ENCODE results near the gene COG5.

COG5 gene

DNA sequence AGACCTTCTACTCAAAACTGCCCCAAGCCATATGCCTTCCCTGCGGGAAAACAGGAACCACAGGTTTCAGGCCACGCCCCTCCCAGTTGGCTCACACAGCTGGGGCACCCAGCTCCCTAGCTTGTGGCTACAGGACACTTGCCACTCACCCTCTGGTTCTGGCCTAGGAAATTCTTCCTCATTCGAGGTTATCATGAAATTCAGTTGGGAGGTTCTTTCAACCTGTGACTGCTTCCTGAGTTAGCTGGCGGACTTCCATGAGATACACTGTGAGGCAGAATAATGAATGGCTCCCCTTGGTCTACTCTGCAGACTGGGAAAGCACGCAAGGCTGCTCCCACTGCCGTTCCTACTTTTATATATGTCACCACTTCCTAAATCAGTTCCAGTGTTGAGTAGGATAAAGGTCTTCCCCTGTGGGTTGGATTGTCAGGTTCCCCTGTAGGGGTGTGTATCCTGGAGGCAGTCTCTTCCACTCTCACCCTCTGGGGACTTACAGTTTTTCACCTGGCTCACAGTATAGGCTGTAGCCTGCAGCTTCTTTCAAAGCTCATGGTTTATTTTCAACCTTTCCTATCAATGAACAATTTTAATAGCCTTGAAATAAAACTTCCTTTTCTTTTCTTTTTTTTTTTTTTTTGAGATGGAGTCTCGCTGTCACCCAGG is 56.9 kb downstream of the COG5 start:
- no peak for DNase-seq (ENCODE audit: low read depth in 3 of 3, low spot score in 1 of 3)

DNA sequence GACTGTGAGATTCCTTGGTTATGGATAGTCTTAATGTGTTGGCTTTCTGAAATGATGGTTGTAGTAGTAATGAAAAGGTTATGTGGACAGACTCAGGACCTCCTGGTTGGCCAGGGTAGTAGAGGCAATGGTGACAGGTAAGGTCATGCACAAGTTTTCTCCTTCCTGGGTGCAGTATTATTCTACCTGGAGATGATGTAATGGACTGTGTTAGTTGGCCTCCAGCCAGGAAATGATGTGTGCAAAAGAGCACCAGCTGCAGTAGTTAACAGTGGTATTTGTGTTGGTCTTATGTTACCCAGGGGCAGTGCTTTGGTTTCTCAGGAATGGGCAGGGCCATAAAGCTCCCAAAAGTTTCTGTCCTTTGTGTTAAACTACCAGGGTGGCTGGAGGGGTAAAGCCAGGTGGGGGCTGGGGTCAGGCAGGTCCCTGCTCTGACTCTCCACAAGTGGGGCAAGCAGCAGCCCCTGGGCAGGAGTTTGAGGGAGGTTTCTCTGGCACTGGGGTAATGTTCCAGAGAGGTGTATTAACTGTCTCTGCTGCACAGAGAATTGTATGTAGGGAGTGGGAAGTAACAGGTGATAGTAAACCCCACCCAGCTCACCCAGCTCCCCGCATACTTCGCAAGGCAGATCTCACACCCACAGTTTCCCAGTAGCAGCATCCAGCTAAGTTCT is 57.6 kb downstream of the COG5 start:
- no peak for DNase-seq (ENCODE audit: low read depth in 3 of 3, low spot score in 1 of 3)

DNA sequence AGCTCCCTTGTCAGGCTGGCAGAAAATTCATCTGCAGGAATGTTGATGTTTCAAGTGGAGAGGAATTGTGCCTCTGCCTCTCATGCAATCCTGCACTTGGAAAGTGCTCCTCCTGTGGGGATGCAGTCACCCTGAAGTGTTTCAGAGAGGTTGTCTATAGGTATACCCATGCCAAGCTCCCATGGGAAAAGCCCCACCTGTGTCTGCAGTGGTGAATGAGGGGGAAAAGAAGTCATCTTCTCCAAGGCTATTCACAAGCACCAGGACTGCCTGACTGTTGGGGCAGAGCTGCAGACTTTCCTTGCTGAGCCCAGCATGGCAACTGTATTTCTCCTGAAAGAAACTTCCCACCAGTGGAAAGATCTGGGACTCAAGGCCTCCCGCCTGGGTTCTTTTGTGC is 58.4 kb downstream of the COG5 start:
- no peak for DNase-seq (ENCODE audit: low read depth in 3 of 3, low spot score in 1 of 3)

DNA sequence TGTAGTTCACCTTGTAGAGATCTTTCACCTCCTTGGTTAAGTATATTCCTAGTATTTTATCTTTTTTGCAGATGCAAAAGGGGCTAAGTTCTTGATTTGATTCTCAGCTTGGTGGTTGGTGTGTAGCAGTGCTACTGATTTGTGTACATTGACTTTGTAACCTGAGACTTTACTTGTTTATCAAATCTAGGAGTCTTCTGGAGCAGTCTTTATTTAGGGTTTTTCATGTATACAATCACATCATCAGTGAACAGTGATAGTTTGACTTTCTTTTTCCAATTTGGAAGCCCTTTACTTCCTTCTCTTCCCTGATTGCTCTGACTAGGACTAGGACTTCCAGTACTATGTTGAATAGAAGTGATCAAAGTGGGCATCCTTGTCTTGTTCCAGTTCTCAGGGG is 60.0 kb downstream of the COG5 start:
- DNase-seq (ENCODE audit: low read depth in 3 of 3, low spot score in 1 of 3), result no peak

DNA sequence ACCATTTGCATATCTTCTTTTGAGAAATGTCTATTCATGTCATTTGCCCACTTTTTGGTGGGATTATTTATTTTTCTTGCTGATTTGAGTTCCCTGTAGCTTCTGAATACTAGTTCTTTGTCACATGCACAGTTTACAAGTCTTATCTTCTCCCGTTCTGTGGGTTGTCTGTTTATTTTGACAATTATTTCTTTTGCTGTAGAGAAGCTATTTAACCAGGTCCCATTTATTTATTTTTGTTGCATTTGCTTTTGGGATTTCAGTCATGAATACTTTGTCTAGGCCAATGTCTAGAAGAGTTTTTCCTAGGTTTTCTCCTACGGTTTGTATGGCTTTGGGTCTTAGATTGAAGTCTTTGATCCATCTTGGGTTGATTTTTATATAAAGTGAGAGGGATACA is 60.9 kb downstream of the COG5 start:
- no peak for DNase-seq (ENCODE audit: low read depth in 3 of 3, low spot score in 1 of 3)

DNA sequence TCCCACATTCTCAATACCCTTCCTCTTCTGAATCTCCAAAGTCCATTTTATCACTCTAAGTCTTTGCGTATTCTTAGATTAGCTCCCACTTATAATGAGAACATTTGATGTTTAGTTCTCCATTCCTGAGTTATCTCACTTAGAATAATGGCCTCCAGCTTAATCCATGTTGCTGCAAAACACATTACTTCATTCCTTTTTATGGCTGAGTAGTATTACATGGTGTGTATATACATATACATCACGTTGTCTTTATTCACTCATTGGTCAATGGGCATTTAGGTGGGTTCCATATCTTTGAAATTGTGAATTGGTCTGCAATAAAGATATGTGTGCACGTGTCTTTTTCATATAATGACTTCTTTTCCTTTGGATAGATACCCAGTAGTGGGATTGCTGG is 61.6 kb downstream of the COG5 start:
- DNase-seq (ENCODE audit: low read depth in 3 of 3, low spot score in 1 of 3), result no peak

DNA sequence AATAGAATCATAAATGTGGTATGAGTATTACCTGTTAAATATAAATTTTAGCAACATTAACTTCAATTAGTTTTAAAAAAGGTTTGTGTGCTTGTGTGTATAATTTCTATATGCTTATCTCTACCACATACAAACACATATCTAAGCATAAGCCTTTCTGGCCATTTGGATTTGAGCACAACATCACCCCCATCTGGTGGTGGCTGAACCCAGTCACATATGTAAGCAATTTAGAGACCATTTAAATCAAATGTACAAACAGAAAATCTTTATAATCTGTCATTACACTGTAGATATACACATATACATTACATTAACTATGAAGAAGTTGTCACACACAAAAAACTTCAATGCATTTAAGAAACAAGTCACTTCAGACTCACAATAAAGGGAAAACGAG is 62.1 kb downstream of the COG5 start:
- no peak for DNase-seq (ENCODE audit: low read depth in 3 of 3, low spot score in 1 of 3)

DNA sequence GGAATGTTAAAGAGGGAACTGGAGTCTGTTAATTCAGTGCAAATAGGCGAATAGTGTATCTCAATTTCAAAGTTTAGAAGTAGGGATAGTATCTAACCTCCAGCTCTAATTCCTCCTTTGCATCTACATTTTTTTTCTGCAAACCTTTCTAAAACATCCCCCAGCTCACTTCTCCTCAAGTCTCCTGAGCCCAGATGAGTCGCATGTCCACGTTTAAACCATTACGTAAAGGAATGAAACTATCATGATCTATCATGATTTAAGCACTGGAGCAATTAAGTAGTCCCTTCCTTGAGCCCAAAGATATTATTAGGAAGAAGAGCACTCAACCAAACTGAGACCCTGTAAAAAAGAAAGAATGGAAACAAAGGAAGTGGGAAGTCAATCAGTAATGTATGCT is 64.0 kb downstream of the COG5 start:
- DNase-seq (ENCODE audit: low read depth in 3 of 3, low spot score in 1 of 3), result no peak

DNA sequence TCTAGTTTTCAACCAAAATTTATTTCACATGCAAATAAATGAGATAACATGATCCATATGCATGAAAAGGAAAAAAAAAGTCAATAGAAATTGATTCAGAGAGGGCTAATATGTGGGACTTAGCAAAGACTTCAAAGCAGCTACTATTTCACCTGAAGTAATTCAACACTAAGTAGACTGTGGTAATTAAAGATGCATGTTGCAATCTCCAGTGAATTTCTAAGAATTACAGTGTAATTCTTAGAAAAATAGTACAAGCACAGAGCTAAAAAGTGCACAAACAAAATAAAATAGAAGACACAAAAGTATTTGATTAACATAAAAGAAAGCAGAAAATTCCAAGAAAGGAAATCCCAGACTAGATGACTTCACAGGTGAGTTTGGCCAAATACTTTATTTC is 68.2 kb downstream of the COG5 start:
- no peak for DNase-seq (ENCODE audit: low read depth in 3 of 3, low spot score in 1 of 3)

DNA sequence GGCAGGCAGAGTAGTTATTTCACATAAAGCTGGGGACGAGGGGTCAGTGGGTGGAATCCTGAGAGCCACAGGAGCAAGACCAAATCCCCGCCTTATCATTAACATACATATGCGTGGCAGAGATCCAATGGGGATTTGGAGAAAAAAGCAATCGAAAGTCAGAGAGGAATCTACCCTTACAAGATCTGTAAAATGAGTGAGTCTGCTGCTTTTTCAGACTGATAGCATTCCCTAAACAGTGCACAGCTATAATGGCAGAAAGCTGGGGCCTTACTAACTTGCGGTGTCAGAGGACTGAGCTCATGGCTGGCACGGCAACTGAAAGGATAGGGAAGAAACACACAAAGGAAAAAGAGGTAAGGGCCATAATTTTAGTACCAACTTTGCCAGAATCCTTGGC is 68.8 kb downstream of the COG5 start:
- no peak for DNase-seq (ENCODE audit: low read depth in 3 of 3, low spot score in 1 of 3)

DNA sequence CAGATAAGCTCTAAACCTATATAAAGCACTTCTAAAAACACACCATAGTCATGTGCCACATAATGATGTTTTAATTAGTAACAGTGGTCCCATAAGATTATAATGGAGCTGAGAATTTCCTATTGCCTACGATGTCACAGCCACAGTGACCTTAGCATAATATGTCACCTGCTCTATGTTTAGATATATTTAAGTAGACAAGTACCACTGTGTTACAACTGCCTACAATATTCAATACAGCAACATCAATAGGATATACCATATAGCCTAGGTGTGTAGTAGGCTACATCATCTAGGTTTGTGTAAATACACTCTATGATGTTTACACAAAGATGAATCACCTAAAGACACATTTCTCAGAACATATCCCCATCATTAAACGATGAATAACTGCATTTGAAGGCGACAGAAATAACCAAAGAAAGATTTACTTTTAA is 69.4 kb downstream of the COG5 start:
- no peak for DNase-seq (ENCODE audit: low read depth in 3 of 3, low spot score in 1 of 3)

DNA sequence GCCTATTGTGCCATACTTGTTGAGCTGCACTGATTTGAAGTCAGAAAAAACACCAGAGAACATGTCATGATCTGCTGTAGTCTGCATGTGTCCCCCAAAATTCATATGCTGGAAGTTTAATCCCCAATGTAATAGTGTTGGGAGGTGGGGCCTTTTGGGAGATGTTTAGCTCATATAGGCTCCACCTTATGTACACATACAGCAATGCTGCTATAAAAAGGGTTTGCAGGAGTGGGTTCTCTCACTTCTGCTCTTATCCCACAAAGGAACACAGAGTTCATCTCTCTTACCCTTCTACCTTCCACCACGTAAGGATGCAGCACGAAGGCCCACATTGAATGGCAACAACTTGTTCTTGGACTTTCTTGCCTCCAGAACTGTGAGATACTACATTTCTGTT is 70.8 kb downstream of the COG5 start:
- no peak for DNase-seq (ENCODE audit: low read depth in 3 of 3, low spot score in 1 of 3)

DNA sequence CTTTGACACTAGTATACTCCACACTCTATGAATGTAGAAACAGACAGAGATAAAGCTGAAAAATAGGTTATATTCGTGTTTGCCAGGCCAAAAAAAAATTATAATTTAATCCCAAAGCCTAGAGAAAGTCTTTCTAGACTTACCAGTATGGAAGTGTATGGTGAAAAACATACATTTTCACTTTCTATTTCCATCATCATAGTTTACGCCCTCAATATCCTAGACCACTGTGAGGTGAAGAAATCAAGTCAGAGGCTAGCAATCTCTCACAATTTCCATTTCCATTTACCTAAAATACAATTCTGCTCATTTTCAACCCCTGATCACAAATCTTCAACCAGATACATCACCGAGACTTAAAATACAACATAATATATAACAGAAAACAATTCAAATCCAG is 77.7 kb downstream of the COG5 start:
- no peak for DNase-seq (ENCODE audit: low read depth in 3 of 3, low spot score in 1 of 3)

DNA sequence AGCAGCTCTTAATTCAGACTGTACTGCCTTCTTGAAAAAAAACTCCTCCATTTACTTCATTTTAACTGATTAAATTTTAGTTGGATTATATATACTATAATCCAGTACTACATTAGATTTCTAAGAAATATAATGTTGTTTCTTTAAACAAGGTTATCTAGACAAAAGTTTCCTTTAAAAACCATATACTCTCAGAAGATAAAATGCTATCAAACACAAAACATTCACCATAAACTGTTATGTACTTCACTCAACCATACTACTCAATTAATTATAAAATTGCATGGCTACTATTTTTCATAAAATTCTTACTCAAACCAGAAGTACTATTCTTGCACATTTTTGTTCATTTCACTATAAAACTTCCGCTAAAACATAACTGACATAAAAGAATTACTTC is 81.1 kb downstream of the COG5 start:
- no peak for DNase-seq (ENCODE audit: low read depth in 3 of 3, low spot score in 1 of 3)

DNA sequence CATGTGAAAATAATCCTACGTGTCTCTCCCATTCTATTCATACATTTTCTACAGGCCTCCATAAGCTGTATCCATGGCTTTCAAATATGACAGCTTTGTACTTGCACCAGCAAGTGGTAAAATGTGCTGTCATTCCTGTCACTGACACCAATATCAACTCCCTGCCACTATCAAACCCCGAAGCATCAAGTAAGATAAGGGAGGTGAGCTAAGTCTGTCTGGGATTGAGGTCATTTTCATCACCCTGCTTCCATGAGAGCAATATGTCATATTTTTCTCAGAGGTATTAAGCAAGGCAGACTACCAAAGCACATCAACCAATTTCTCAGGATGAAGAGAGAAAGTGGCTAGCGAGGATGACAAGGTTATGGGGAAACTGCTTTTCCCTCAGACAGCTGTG is 82.8 kb downstream of the COG5 start:
- no peak for DNase-seq (ENCODE audit: low read depth in 3 of 3, low spot score in 1 of 3)

DNA sequence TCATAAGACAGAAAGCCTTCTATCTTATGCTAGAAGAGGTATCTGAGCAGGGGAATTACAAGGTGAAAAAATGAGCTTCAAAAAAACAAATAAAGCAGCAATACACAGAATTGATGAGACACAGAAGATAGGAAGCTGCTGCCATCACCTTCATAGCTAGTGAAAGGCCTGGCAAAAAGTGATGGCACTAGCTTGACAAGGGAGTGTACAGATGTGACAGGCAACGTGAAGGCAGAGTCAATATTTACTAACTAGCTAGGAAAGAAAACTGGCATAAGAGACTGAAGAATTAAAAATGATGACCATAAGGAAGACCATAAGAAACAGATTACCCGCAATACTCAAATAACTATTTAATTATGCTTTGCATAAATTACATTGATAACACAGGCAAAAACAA is 84.4 kb downstream of the COG5 start:
- DNase-seq (ENCODE audit: low read depth in 3 of 3, low spot score in 1 of 3), result no peak

DNA sequence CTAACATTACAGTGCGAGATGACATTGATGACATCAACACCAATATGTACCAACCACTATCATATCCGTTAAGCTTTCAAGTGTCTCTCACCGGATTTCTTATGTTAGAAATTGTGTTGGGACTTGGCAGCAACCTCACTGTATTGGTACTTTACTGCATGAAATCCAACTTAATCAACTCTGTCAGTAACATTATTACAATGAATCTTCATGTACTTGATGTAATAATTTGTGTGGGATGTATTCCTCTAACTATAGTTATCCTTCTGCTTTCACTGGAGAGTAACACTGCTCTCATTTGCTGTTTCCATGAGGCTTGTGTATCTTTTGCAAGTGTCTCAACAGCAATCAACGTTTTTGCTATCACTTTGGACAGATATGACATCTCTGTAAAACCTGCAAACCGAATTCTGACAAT is 89.6 kb downstream of the COG5 start:
- no peak for DNase-seq (ENCODE audit: low read depth in 3 of 3, low spot score in 1 of 3)

DNA sequence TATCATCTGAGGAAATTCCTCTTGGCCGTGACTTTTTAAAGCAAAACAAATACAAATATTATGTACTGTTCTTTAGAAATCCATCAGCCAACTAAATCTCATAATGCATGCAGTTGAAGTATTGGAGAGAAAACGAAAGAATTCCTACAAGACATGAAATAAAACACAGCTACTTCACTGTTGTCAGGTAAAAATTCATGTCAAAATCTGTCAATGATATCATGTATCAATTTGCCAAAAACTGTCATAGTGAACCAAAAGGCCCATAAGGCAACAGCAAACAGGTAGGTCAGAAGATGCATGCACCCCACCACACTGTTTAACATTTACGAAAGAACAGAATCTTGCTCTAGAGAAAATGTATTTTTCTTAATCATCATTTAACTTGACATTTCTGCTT is 91.6 kb downstream of the COG5 start:
- DNase-seq (ENCODE audit: low read depth in 3 of 3, low spot score in 1 of 3), result no peak

DNA sequence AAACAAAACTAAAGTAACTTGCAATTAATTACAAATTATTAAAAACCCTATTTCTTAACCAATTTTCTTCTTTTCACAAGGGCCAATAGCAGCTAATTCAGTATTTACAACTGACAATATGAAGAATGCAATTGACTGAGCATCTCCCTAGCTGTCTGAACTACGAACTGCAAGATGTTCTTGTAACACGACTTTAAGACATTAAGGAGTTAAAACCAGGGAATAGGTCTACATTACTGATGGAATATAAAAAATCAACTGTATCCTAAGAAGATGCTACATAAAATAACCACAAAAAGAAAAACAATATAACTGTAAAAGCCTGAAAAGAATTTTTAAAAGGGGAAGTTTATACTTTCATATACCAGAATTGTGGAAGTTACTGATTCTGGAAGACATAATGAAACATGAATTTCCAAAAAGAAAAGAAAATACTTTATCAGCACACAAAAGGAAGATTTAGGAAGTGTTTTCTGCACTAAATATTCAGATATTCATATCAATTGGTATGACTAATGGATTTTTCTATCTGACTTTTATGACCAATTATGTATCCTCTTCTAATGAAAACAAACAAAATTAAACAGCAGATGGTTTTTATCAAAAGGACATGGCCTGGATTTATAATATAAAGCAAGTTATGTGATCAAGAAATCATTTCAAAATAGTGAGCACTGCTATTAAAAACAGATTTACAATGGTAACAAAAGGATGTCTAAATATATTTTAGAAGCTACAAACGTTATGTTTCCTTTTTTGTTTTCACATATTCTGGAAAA is 92.2 kb downstream of the COG5 start:
- DNase-seq (ENCODE audit: low read depth in 3 of 3, low spot score in 1 of 3), result no peak

DNA sequence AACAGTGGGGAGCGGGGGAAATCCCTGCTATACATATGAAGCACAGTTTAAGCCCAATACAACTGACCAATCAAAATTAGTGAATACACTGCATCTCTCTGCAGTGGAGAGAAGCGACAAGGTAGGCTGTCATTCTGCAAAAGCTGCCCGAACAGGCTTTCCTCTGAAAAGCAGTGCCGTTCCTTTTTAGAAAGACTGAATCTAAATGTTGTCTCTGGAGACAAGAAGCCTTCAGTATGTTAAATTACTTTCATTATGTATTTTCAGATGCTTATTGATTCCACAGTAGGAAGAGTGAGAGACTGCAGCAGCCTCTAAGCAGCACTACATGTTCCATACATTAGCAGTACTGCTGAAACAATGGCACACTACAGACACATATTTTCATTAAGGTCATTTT is 93.8 kb downstream of the COG5 start, which contains the start of gene GPR22:
TSS of gene GPR22 (plus strand) at position 129 of the 400 bp plus-strand sequence. CDS start 4,004 bp downstream, outside the sequence.
- no peak for DNase-seq (ENCODE audit: low read depth in 3 of 3, low spot score in 1 of 3)

DNA sequence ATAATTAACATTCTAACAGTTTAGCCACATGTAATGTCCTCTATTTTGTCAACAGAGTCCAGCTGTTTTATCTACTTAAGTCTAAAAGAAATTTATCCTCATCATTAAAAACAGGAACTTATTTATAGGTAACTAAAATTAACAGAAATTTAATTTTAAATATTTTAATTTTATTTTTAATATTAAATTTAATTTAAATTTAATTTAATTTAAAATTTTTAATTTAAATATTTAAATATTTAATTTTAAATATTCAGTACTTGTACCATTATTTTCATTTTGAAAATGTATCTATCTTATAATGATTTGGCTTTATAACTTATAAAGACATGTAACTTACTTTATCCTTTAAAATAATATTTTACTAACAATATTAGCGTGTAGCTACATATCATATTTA is 94.9 kb downstream of the COG5 start:
- no peak for DNase-seq (ENCODE audit: low read depth in 3 of 3, low spot score in 1 of 3)

DNA sequence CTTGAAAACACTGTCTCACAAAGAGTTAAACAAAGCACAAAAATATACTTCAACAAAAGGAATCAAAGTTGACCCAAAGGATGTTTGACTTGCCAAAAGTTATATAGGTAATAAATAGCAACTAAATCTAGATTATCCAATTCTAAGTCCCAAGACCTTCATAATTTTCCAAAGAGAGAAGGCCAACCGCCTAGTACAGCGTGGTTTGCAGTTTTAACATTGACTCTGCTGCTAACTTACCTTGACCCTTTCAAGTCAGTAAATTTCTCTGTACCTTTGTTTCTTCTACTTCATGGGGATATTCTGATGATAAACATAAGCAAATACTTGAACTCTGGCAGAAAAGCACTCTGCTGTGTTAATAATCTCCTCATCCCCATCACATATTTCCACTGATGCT is 95.7 kb downstream of the COG5 start:
- DNase-seq (ENCODE audit: low read depth in 3 of 3, low spot score in 1 of 3), result no peak

Data from stimulated activated CD4-positive, alpha-beta T cell treated with anti-CD3 and anti-CD28 coated beads, TNF-alpha, amount 100 ng/mL, for 1 hour (primary cell).